HEK293 (cell line): ENCODE results near the gene SFRP4.

Source experiments
- CTCF ChIA-PET: fragments of 350-600 bp; formaldehyde crosslinking; extraction: SDS; loops from one replicate; lab custom pipeline; 2021; ENCODE audit warnings: antibody characterized with exemption; lab: Yijun Ruan, JAX
- POLR2A ChIA-PET: fragments of 300-600 bp; formaldehyde crosslinking; extraction: SDS; loops from one replicate; lab custom pipeline; 2020; ENCODE audit warnings: antibody characterized with exemption, inconsistent platforms; lab: Yijun Ruan, JAX
- H3K27ac ChIP-seq: fragments of 200-500 bp; sonication (Bioruptor generic); 2 replicates; pipeline ENCODE4 v1.5.1; 2014; ENCODE audit warnings: low read depth, low read length, control low read depth, inconsistent platforms; ENCODE audit errors: extremely low read depth
- H3K36me3 ChIP-seq, 2 experiments: fragments of 200-500 bp in 1 of 2; sonication (Bioruptor generic) in 1 of 2; 1 replicate in 1 of 2; 2 replicates in 1 of 2; pipeline ENCODE4 v1.5.1; 2014 to 2017; ENCODE audit warnings: inconsistent platforms in 2 of 2, low read length in 2 of 2; ENCODE audit not compliant: control insufficient read depth in 2 of 2, insufficient read depth in 1 of 2
- H3K4me1 ChIP-seq: fragments of 200-500 bp; sonication (Bioruptor generic); 2 replicates; pipeline ENCODE4 v1.5.1; 2014; ENCODE audit warnings: mild to moderate bottlenecking, low read length, inconsistent platforms; ENCODE audit not compliant: control insufficient read depth, insufficient read depth
- H3K4me3 ChIP-seq: 2 replicates; pipeline ENCODE4 v1.5.1; 2011; ENCODE audit warnings: low read depth, mild to moderate bottlenecking, control low read depth, low read length, moderate library complexity
- H3K9me3 ChIP-seq: fragments of 200-500 bp; sonication (Bioruptor generic); 2 replicates; pipeline ENCODE4 v1.5.1; 2014; ENCODE audit warnings: low read depth, low read length, inconsistent platforms; ENCODE audit not compliant: control insufficient read depth, insufficient read depth
- FEZF1 ChIP-seq: fragments of 450-650 bp; formaldehyde crosslinking; IDR thresholded peaks from 2 replicates; pipeline ENCODE4 v1.5.1; 2016; ENCODE audit warnings: missing biosample characterization, missing genetic modification characterization
- ZBTB21 ChIP-seq: fragments of 450-650 bp; formaldehyde crosslinking; IDR thresholded peaks from 2 replicates; pipeline ENCODE4 v1.5.1; 2017; ENCODE audit warnings: missing biosample characterization, missing genetic modification characterization
- ZBTB7A ChIP-seq: fragments of 450-650 bp; formaldehyde crosslinking; IDR thresholded peaks from 2 replicates; pipeline ENCODE4 v1.5.1; 2016; ENCODE audit warnings: low read depth, missing biosample characterization, missing genetic modification characterization
- ZNF112 ChIP-seq: fragments of 450-650 bp; formaldehyde crosslinking; IDR thresholded peaks from 2 replicates; pipeline ENCODE4 v1.5.0; 2017; ENCODE audit warnings: missing biosample characterization, missing genetic modification characterization
- ZNF394 ChIP-seq: fragments of 450-650 bp; formaldehyde crosslinking; IDR thresholded peaks from 2 replicates; pipeline ENCODE4 v1.5.1; 2016; ENCODE audit warnings: missing biosample characterization, missing genetic modification characterization, mild to moderate bottlenecking, moderate library complexity, borderline replicate concordance
- ZNF521 ChIP-seq: fragments of 450-650 bp; formaldehyde crosslinking; IDR thresholded peaks from 2 replicates; pipeline ENCODE4 v1.5.1; 2017; ENCODE audit warnings: missing biosample characterization, mild to moderate bottlenecking, missing genetic modification characterization
- ZNF529 ChIP-seq: fragments of 450-650 bp; formaldehyde crosslinking; IDR thresholded peaks from 2 replicates; pipeline ENCODE4 v1.5.1; 2017; ENCODE audit warnings: missing genetic modification characterization, missing biosample characterization; ENCODE audit not compliant: insufficient replicate concordance
- ZNF549 ChIP-seq: fragments of 450-650 bp; IDR thresholded peaks from 2 replicates; pipeline ENCODE4 v1.5.1; 2018; ENCODE audit warnings: missing biosample characterization, missing genetic modification characterization, mild to moderate bottlenecking, inconsistent platforms, moderate library complexity
- ZNF561 ChIP-seq: fragments of 450-650 bp; IDR thresholded peaks from 2 replicates; pipeline ENCODE4 v1.5.1; 2018; ENCODE audit warnings: missing biosample characterization, missing genetic modification characterization, borderline replicate concordance
- ZNF596 ChIP-seq: fragments of 450-650 bp; IDR thresholded peaks from 2 replicates; pipeline ENCODE4 v1.5.0; 2018; ENCODE audit warnings: missing biosample characterization, mild to moderate bottlenecking, missing genetic modification characterization, moderate library complexity
- ZNF660 ChIP-seq: fragments of 450-650 bp; IDR thresholded peaks from 2 replicates; pipeline ENCODE4 v1.5.1; 2018; ENCODE audit warnings: missing biosample characterization, mild to moderate bottlenecking, missing genetic modification characterization
- ZNF777 ChIP-seq: fragments of 450-650 bp; formaldehyde crosslinking; IDR thresholded peaks from 2 replicates; pipeline ENCODE4 v1.5.1; 2017; ENCODE audit warnings: missing biosample characterization, missing genetic modification characterization, borderline replicate concordance
- ZNF843 ChIP-seq: fragments of 450-650 bp; formaldehyde crosslinking; IDR thresholded peaks from 2 replicates; pipeline ENCODE4 v1.5.1; 2016; ENCODE audit warnings: missing biosample characterization, missing genetic modification characterization
- TF ChIP-seq, protein P1 (sequence below): fragments of 450-650 bp; formaldehyde crosslinking; IDR thresholded peaks from 2 replicates; pipeline ENCODE4 v1.5.1; 2016; ENCODE audit warnings: missing biosample characterization, missing genetic modification characterization
- TF ChIP-seq, protein P2 (sequence below): fragments of 450-650 bp; formaldehyde crosslinking; IDR thresholded peaks from 2 replicates; pipeline ENCODE4 v1.5.1; 2016; ENCODE audit warnings: missing biosample characterization, missing genetic modification characterization
- TF ChIP-seq, protein P3 (sequence below): fragments of 450-650 bp; formaldehyde crosslinking; IDR thresholded peaks from 2 replicates; pipeline ENCODE4 v1.5.1; 2016; ENCODE audit warnings: missing biosample characterization, missing genetic modification characterization
- TF ChIP-seq, protein P4 (sequence below): fragments of 450-650 bp; formaldehyde crosslinking; IDR thresholded peaks from 2 replicates; pipeline ENCODE4 v1.5.1; 2016; ENCODE audit warnings: missing biosample characterization, missing genetic modification characterization
- TF ChIP-seq, protein P5 (sequence below): fragments of 450-650 bp; formaldehyde crosslinking; IDR thresholded peaks from 2 replicates; pipeline ENCODE4 v1.5.1; 2016; ENCODE audit warnings: missing biosample characterization, missing genetic modification characterization, low read depth
- TF ChIP-seq, protein P6 (sequence below): fragments of 450-650 bp; formaldehyde crosslinking; IDR thresholded peaks from 2 replicates; pipeline ENCODE4 v1.5.1; 2016; ENCODE audit warnings: missing biosample characterization, missing genetic modification characterization
- TF ChIP-seq, protein P7 (sequence below): fragments of 450-650 bp; formaldehyde crosslinking; IDR thresholded peaks from 2 replicates; pipeline ENCODE4 v1.5.1; 2016; ENCODE audit warnings: missing biosample characterization, missing genetic modification characterization

Gene SFRP4

DNA sequence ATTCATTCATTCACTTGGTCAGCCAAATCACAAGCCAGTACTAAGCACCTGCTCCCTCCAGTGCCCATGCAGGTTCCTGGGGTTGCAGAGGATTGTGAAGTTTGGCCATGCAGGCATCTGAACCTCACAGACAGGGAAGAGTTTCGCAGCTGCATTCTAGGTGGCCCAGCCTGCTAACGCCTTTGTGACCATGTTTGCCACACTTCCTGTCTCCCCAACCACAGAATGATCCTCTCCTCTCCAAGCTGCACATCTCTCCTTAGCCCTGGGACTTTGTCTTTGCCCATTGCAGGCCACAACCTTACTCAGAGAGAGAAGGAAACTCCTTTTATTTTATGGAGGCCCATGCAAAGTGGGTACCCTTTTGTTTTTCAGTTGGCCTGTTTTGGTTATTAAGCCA is 35.6 kb upstream of the SFRP4 start (continued):
- no peak for TF ChIP-seq ZBTB7A

DNA sequence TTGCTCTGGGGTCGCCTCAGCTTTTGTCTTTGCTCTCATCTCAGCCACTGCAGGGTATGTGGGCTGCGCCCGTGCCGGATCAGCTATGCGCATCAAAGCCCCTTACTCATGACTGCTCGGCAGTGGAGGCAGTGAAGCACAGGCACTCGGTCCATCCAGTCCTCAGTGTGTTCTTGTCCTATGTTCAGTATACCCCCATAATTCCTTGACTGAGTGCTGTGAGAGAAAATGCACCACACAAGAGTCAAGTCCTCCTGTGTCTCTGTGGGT is 31.3 kb upstream of the SFRP4 start:
- TF ChIP-seq ZNF529 (no peak), ZNF394 (tag by site-specific recombination) (no peak), ZNF549 (tag by site-specific recombination) (no peak), ZNF777 (tag by site-specific recombination) (no peak), ZNF112 (tag by site-specific recombination) (no peak), ZNF660 (tag by site-specific recombination) (no peak), ZNF561 (tag by site-specific recombination) (no peak), ZNF596 (no peak), ZNF843 (tag by site-specific recombination) (no peak), FEZF1 (tag by site-specific recombination) (no peak), ZBTB21 (no peak), ZNF521 (tag by site-specific recombination) (no peak)
- TF ChIP-seq, protein P1, sequence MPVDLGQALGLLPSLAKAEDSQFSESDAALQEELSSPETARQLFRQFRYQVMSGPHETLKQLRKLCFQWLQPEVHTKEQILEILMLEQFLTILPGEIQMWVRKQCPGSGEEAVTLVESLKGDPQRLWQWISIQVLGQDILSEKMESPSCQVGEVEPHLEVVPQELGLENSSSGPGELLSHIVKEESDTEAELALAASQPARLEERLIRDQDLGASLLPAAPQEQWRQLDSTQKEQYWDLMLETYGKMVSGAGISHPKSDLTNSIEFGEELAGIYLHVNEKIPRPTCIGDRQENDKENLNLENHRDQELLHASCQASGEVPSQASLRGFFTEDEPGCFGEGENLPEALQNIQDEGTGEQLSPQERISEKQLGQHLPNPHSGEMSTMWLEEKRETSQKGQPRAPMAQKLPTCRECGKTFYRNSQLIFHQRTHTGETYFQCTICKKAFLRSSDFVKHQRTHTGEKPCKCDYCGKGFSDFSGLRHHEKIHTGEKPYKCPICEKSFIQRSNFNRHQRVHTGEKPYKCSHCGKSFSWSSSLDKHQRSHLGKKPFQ = no peak
- TF ChIP-seq, protein P2, sequence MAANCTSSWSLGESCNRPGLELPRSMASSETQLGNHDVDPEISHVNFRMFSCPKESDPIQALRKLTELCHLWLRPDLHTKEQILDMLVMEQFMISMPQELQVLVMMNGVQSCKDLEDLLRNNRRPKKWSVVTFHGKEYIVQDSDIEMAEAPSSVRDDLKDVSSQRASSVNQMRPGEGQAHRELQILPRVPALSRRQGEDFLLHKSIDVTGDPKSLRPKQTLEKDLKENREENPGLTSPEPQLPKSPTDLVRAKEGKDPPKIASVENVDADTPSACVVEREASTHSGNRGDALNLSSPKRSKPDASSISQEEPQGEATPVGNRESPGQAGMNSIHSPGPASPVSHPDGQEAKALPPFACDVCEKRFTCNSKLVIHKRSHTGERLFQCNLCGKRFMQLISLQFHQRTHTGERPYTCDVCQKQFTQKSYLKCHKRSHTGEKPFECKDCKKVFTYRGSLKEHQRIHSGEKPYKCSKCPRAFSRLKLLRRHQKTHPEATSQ (tag by site-specific recombination) = no peak
- TF ChIP-seq, protein P3, sequence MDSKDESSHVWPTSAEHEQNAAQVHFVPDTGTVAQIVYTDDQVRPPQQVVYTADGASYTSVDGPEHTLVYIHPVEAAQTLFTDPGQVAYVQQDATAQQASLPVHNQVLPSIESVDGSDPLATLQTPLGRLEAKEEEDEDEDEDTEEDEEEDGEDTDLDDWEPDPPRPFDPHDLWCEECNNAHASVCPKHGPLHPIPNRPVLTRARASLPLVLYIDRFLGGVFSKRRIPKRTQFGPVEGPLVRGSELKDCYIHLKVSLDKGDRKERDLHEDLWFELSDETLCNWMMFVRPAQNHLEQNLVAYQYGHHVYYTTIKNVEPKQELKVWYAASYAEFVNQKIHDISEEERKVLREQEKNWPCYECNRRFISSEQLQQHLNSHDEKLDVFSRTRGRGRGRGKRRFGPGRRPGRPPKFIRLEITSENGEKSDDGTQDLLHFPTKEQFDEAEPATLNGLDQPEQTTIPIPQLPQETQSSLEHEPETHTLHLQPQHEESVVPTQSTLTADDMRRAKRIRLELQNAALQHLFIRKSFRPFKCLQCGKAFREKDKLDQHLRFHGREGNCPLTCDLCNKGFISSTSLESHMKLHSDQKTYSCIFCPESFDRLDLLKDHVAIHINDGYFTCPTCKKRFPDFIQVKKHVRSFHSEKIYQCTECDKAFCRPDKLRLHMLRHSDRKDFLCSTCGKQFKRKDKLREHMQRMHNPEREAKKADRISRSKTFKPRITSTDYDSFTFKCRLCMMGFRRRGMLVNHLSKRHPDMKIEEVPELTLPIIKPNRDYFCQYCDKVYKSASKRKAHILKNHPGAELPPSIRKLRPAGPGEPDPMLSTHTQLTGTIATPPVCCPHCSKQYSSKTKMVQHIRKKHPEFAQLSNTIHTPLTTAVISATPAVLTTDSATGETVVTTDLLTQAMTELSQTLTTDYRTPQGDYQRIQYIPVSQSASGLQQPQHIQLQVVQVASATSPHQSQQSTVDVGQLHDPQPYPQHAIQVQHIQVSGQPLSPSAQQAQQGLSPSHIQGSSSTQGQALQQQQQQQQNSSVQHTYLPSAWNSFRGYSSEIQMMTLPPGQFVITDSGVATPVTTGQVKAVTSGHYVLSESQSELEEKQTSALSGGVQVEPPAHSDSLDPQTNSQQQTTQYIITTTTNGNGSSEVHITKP (tag by site-specific recombination) = no peak
- TF ChIP-seq, protein P4, sequence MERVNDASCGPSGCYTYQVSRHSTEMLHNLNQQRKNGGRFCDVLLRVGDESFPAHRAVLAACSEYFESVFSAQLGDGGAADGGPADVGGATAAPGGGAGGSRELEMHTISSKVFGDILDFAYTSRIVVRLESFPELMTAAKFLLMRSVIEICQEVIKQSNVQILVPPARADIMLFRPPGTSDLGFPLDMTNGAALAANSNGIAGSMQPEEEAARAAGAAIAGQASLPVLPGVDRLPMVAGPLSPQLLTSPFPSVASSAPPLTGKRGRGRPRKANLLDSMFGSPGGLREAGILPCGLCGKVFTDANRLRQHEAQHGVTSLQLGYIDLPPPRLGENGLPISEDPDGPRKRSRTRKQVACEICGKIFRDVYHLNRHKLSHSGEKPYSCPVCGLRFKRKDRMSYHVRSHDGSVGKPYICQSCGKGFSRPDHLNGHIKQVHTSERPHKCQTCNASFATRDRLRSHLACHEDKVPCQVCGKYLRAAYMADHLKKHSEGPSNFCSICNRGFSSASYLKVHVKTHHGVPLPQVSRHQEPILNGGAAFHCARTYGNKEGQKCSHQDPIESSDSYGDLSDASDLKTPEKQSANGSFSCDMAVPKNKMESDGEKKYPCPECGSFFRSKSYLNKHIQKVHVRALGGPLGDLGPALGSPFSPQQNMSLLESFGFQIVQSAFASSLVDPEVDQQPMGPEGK (tag by site-specific recombination) = no peak
- TF ChIP-seq, protein P5, sequence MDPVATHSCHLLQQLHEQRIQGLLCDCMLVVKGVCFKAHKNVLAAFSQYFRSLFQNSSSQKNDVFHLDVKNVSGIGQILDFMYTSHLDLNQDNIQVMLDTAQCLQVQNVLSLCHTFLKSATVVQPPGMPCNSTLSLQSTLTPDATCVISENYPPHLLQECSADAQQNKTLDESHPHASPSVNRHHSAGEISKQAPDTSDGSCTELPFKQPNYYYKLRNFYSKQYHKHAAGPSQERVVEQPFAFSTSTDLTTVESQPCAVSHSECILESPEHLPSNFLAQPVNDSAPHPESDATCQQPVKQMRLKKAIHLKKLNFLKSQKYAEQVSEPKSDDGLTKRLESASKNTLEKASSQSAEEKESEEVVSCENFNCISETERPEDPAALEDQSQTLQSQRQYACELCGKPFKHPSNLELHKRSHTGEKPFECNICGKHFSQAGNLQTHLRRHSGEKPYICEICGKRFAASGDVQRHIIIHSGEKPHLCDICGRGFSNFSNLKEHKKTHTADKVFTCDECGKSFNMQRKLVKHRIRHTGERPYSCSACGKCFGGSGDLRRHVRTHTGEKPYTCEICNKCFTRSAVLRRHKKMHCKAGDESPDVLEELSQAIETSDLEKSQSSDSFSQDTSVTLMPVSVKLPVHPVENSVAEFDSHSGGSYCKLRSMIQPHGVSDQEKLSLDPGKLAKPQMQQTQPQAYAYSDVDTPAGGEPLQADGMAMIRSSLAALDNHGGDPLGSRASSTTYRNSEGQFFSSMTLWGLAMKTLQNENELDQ (tag by site-specific recombination) = no peak
- TF ChIP-seq, protein P6, sequence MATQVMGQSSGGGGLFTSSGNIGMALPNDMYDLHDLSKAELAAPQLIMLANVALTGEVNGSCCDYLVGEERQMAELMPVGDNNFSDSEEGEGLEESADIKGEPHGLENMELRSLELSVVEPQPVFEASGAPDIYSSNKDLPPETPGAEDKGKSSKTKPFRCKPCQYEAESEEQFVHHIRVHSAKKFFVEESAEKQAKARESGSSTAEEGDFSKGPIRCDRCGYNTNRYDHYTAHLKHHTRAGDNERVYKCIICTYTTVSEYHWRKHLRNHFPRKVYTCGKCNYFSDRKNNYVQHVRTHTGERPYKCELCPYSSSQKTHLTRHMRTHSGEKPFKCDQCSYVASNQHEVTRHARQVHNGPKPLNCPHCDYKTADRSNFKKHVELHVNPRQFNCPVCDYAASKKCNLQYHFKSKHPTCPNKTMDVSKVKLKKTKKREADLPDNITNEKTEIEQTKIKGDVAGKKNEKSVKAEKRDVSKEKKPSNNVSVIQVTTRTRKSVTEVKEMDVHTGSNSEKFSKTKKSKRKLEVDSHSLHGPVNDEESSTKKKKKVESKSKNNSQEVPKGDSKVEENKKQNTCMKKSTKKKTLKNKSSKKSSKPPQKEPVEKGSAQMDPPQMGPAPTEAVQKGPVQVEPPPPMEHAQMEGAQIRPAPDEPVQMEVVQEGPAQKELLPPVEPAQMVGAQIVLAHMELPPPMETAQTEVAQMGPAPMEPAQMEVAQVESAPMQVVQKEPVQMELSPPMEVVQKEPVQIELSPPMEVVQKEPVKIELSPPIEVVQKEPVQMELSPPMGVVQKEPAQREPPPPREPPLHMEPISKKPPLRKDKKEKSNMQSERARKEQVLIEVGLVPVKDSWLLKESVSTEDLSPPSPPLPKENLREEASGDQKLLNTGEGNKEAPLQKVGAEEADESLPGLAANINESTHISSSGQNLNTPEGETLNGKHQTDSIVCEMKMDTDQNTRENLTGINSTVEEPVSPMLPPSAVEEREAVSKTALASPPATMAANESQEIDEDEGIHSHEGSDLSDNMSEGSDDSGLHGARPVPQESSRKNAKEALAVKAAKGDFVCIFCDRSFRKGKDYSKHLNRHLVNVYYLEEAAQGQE (tag by site-specific recombination) = no peak
- TF ChIP-seq, protein P7, sequence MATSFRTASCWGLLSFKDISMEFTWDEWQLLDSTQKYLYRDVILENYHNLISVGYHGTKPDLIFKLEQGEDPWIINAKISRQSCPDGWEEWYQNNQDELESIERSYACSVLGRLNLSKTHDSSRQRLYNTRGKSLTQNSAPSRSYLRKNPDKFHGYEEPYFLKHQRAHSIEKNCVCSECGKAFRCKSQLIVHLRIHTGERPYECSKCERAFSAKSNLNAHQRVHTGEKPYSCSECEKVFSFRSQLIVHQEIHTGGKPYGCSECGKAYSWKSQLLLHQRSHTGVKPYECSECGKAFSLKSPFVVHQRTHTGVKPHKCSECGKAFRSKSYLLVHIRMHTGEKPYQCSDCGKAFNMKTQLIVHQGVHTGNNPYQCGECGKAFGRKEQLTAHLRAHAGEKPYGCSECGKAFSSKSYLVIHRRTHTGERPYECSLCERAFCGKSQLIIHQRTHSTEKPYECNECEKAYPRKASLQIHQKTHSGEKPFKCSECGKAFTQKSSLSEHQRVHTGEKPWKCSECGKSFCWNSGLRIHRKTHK (tag by site-specific recombination) = no peak
- H3K4me3 ChIP-seq = no peak overlapping the region
- no peaks in the 10 kb centered on the region for H3K36me3 ChIP-seq
- no peak overlapping the region for H3K27ac ChIP-seq
- POLR2A ChIA-PET = interaction anchor here (0.5 to 0.7 kb wide), 2 partner anchors 9 to 194 kb away, joined by 4 read pairs; no protein-coding TSS in a partner anchor
- H3K9me3 ChIP-seq = no peaks in the 10 kb centered on the region
- no peaks in the 10 kb centered on the region for H3K4me1 ChIP-seq
- CTCF ChIA-PET = no interaction called here
